ENCODE data around the gene SH2B3.
"Not testable (repeated sequence)": the region's sequence is repeated elsewhere in the genome, so short reads cannot be mapped to it uniquely, and the experiment has no call there.

The SH2B3 gene

DNA sequence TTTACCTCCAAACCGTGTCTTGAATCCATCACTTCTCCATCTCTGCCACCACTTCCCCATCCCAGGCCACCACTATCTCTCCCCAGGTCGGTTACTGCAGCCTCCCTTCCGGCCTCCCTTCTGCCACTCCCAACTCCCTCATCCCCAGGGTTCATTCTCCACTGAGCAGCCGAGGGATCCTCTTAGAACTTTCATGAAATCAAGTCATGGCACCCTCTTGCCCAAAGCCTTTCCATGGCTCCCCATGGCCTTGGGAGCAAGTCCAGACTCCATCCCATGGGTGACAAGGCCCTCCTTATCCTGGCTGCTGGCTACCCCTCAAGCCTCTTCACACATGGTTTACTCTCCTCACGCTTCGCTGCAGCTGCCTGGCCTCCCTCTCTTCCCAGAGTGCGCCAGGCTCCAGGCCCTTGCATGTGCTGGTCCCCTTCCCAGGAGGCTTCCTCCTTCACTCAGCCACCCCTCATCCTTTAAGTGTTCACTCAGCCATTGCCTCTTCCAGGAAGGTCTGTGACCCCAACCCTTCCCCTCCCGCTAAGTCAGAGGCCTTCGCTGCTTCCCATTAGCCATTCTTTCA is 17.9 kb upstream of the SH2B3 start:
- no peak for DNase-seq

DNA sequence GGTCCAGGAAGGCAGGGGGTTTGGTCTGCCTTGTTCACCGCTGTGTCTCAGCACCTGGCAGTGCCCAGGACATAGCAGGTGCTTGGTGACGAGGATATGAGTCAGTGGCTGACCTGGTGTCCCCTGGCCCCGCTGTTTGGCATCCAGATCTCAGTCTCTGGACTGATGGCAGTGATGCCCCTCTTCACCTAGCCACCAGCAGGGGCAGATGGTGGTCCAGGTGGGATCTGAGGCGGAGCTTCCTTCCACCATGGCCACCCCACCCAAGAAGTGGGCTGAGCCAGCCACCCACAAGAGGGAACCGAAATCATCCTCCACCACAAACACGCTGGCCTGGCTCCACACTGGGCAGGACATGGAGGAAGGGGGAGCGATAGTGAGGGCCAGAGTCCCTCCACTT is 16.1 kb upstream of the SH2B3 start:
- DNase-seq: no peak

DNA sequence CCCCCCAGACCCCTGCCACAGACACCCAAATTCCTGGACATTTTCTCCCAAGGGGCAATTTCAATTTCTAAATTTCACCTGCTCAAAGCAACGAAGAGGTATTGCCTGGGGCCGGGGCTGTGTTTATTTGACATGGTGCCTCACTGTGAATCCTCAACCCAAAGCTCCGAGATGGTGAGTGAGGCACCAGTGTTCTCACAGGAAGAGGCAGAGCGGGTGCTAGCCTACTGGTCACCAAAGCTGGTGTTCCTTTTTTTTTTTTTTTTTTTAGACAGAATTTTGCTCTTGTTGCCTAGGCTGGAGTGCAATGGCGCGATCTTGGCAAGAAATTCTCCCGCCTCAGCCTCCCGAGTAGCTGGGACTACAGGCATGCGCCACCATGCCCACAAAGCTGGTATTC is 14.8 kb upstream of the SH2B3 start:
- DNase-seq: no peak

DNA sequence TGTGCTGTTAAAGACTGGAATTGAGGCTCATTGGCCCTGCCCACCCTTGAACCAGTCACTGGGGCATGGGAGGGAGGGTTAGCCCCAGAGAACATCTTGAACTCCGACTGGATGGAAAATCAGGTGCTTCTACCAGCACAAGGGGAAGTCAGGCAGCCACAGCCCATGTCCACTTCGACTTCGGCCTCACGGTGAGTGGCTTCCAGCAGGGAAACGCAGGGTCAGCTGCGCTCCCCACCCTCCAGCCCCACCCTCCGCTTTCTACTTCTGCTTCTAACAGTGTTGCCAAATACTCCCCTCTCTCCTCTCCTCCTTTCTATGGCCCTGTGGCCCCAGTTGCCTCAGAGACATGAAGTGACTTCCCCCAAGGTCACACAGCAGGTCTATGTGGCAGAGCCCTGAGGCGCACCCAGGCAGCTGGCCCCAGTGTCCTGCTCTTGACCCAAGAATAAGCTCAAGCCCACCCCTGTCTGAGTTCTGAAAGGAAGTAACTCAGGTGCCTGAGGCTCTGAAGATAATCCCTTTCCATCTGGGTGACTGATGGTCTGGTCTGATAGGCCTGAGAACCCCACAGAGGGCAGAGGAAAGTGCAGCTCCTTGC is 11.9 kb upstream of the SH2B3 start:
- peak; percentile 74 for DNase-seq

- no peak for DNase-seq
Measured at GRCh38 chr12:111394480-111394879, 11.2 kb upstream of the SH2B3 start.

GRCh38 chr12:111395336-111396187 is 10.2 kb upstream of the SH2B3 start:
- DNase-seq: no peak

GRCh38 chr12:111396271-111396670 is 9.5 kb upstream of the SH2B3 start:
- DNase-seq: not testable (repeated sequence)

DNA sequence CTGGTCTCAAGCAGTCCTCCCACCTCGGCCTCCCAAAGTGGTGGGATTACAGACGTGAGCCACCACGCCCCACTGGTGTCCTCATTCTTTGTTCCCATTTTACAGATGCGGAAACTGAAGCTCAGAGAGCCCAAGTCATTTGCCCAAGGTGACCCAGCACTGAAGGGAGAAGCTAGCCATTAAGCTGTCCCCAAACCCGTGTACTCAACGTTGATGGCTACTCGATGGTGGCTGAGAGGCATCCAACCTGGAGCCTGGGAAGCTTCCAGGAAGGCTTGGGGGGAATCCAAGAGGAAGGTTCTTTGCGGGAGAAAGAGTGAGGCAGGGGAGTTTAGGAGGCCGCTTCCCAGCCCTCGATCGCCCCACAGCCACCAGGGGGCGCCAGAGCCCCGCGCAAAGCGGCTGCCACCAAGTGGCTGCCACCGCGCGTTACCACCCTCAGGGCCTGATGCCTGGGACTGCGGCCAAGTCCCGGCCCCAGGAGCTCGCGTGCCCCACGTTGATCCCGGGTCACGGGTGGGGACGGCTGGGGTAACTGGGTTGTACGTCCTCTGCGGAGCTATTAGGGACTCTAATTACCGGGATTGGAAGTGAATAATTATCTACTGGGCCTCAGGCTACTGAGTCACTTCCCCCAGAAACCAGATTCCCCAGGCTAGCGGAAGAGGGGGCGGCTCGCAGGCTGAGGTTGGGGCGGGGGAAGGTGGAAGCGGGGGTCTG is 8.8 kb upstream of the SH2B3 start:
- peak; percentile 84 for DNase-seq

- DNase-seq: no peak
Measured at GRCh38 chr12:111398530-111398929, 7.2 kb upstream of the SH2B3 start.

- DNase-seq: not testable (repeated sequence)
Measured at GRCh38 chr12:111399741-111400404, 5.8 kb upstream of the SH2B3 start.

DNA sequence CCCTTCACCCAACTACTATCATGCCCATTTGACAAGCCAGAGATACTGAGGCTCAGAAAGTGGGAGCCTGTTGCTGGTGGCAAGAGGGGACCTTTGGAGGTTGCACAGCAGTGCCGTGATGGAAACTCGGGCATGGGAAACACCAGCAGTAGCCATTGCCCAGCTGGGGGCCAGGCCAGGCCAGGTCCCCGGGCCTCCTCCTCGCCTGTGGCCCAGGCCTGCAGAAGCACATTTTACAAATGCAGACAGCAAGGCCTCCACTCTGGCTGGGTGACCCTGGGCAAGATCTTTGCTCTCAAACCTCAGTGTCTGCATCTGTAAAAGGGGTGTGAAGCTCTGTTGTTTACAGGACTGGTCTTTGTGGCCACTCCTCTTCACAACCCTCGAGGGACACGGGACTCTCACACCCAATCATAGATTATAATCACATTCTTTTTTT is 4.5 kb upstream of the SH2B3 start:
- no peak for DNase-seq

DNA sequence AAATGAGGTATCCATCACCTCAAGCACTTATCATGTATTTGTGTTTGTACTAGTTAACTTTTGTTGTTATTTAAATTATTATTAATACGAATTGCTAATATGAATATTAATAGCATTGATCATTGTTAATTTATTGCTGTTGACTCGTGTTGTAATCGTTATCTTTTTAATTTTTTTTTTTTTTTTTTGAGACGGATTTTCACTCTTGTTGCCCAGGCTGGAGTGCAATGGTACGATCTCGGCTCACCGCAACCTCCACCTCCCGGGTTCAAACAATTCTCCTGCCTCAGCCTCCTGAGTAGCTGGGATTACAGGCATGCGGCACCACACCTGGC is 3.3 kb upstream of the SH2B3 start:
- not testable (repeated sequence) for DNase-seq

GRCh38 chr12:111404362-111405148 is 1.2 kb upstream of the SH2B3 start:
- DNase-seq: peak; percentile 57

GRCh38 chr12:111405149-111405858 is 419 bp upstream of the SH2B3 start:
- DNase-seq: peak; percentile 99

DNA sequence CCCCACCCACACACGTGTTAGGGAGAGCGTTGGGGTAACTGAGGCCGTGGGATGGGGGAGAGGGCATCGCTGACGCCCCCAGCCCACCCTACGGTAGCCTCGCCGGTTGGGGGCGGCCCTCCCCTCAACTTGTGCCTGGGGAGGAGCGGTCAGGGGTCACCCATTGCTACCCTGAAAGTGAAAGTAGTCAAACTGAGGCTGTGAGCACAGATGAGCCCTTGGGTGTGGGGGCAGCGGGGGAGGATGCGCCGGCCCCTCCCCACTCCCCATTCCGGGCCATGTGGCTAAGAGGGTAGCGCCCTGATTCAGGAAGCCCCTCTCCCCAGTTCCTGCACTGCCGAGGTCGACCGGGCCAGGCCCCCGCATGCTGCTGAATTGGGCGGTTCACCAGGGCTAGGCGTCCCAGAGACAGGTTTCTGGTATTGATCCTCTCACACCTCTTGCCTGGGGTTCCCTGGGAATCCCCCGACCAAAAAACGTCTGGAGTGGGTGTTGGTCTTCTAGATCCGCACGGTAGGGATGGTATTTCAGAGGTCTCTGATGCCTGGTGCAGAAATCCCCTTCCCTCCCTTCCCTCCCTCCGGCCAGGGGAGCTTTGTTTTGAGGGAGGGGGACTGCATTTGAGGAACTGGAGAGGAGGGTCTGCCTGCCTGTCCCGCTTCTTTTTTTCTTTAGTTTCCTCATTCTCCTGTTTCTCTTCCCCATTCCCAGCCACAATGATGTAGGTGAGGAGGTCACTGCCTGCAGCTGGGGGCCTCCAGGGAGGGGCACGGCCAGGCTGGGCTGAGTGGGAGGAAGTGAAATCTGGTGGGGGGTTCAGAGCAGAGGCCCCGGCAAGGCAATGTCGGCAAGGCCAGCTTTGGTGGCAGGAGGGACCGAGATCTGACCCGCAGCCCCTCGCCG is 1.0 kb downstream of the SH2B3 start:
- DNase-seq: peak; percentile 76

DNA sequence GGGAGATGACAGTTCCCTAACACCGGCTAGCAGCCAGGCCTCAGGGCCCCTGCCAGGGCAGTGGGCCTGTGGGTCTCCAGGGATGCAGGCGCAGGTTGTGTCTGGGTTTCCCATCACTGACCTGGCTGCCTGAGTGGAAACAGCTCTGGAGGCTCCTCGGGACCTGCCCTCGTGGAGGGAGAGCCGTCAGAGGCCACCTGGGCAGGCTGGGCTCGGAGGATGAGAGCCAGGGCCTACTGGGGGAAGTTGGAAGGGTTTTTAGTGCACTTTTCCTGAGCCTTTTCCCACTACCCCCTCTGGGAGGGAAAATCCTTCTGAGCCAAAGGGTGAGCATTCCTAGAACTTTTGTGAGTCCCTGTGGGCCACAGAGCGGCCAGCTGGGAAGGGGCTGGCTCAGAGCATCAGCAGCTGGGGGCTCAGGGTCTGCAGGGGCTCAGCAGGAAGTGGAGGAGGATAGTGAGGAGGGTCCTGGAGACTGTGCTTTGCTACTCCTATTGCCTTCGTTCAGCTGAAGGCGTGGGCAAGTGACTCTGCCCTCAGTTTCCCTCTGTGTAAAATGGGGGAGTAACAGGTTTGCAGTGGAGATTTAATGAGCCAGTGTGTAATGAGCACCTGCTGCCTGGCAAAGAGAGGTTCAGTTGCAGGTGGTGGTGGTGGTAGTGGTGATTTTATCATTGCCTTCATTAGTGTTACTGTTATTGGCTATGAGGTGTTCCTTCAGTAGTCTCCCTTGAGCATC is 1.8 kb downstream of the SH2B3 start:
- DNase-seq: no peak

DNA sequence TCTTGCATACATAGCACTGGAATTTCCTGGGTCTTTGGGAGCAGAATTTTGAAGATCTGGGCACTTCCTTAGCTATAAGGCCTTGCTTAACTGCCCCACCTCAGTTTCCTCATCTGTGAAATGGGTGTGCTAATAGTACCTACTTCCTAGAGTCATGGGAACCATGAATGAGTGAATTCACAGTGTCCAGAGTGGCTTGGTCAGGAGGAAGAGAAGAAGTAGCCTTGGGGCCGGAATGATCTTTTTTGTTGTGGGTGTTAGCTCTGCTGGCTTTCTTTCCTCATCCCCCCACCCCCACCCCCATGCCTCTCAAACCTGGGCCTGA is 2.4 kb downstream of the SH2B3 start:
- DNase-seq: no peak

DNA sequence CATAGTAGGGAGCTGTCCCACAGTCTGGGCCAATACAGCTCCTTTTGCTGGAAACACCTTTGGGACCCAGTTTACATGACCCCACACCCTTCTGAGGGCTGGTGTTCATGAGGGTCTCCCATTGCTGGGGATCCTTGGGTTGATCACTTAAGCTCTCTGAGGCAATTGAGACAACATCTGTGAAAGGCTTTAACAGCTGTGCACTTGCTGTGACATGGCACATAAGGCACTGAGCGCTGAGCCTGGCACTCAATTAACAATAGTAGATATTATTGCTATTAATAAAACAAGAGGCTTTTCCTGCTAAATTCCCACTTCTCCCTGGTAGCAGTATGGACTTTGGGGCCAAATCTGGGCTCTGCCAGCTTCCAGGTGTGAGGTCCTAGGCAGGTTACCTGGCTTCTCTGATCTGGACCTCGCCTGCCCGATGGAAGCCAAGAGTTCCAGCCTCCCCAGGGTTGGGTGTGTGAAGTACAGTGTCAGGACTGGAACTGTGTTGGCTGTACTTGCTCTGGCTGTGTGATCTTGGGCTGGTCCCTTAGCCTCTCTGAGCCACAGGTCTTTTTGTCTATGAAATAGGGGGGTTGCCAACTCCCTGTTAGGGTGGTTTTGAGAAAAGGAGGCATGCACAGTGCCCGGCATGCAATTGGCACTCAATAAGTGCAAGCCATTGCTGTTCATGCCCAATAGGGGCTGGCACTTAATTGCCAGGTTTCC is 3.1 kb downstream of the SH2B3 start:
- no peak for DNase-seq

- DNase-seq: no peak
Measured at GRCh38 chr12:111409403-111409779, 3.7 kb downstream of the SH2B3 start.
